A673 (cell line): Measurements from ENCODE around the gene RIT1.

Source experiments
- EZH2 ChIP-seq: fragments of 200-600 bp; sonication (generic); IDR thresholded peaks from 2 replicates; pipeline ENCODE4 v1.6.1; 2017; ENCODE audit warnings: borderline replicate concordance, low read depth, mild to moderate bottlenecking, mixed read lengths, antibody characterized with exemption, low read length; ENCODE audit not compliant: poor library complexity, severe bottlenecking
- TF ChIP-seq, protein P1 (sequence below): fragments of 300-800, 200-600 bp; sonication (generic); conservative IDR thresholded peaks from 2 replicates; pipeline ENCODE4 v1.5.1; 2017; ENCODE audit warnings: low read depth, mild to moderate bottlenecking, antibody characterized with exemption, low read length, moderate library complexity, mixed read lengths

DNA sequence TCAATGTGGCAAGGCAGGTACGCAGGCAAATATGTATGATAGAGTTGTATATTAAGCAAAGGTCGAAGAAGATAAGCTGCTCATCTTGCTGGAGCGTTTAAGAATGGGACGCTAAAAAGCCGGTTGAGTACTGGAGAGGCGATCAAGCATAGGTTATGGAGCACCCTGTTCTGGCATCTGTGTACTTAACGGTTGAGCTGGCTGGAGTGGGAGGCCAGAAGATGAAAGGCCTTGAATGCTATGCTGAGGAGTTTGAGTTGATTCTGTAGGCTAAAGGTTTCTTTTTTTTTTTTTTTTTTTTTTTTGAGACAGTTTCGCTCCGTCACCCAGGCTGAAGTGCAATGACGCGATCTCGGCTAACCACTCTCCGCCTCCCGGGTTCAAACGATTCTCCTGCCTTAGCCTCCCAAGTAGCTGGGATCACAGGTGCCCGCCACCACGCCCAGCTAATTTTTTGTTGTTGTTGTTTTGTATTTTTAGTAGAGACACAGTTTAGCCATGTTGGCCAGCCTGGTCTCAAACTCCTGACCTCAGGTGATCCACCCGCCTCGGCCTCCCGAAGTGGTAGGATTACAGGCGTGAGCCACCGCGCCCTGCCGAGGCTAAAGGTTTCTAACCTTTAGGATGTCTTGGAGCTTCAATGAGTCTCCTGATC is 23.9 kb upstream of the RIT1 start:
- TF ChIP-seq, protein P1, sequence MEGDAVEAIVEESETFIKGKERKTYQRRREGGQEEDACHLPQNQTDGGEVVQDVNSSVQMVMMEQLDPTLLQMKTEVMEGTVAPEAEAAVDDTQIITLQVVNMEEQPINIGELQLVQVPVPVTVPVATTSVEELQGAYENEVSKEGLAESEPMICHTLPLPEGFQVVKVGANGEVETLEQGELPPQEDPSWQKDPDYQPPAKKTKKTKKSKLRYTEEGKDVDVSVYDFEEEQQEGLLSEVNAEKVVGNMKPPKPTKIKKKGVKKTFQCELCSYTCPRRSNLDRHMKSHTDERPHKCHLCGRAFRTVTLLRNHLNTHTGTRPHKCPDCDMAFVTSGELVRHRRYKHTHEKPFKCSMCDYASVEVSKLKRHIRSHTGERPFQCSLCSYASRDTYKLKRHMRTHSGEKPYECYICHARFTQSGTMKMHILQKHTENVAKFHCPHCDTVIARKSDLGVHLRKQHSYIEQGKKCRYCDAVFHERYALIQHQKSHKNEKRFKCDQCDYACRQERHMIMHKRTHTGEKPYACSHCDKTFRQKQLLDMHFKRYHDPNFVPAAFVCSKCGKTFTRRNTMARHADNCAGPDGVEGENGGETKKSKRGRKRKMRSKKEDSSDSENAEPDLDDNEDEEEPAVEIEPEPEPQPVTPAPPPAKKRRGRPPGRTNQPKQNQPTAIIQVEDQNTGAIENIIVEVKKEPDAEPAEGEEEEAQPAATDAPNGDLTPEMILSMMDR = no peak
- TF ChIP-seq EZH2 = no peak
